IPS-18c (cell line): ENCODE measurements around the gene CRCP.
"Not testable (repeated sequence)": the region's sequence is repeated elsewhere in the genome, so short reads cannot be mapped to it uniquely, and the experiment has no call there.

Experiments
- H3K4me3 ChIP-seq: 2 replicates; pipeline ENCODE4 v1.7.0; 2013; ENCODE audit warnings: low read depth, mild to moderate bottlenecking, low read length, moderate library complexity; ENCODE audit not compliant: insufficient read depth
- H3K9me3 ChIP-seq: one replicate; pipeline ENCODE4 v1.6.1; 2013; ENCODE audit warnings: mild to moderate bottlenecking, low read length, moderate library complexity; ENCODE audit not compliant: control insufficient read depth, insufficient read depth

CRCP gene

GRCh38 chr7:66172536-66173401, 58.1 kb downstream of the CRCP start:
- H3K9me3 ChIP-seq, H3K4me3 ChIP-seq: not testable (repeated sequence)

- H3K4me3 ChIP-seq, result no peak overlapping the region
- peaks cover 2% of the 10 kb centered on the region for H3K9me3 ChIP-seq
These were observed 59.2 kb downstream of the CRCP start for GRCh38 chr7:66173856-66174255.

GRCh38 chr7:66175006-66175405, 60.4 kb downstream of the CRCP start:
- H3K4me3 ChIP-seq, H3K9me3 ChIP-seq: not testable (repeated sequence)

- Histone ChIP-seq H3K9me3 (peaks cover 2% of the 10 kb centered on the region), H3K4me3 (no peak overlapping the region)
These were observed 62.3 kb downstream of the CRCP start for GRCh38 chr7:66176914-66177313.

GRCh38 chr7:66178258-66178657, 63.6 kb downstream of the CRCP start:
- Histone ChIP-seq H3K4me3 (no peak overlapping the region), H3K9me3 (peaks cover 2% of the 10 kb centered on the region)

- Histone ChIP-seq H3K4me3 (no peak overlapping the region), H3K9me3 (peaks cover 2% of the 10 kb centered on the region)
These were observed 66.7 kb downstream of the CRCP start for GRCh38 chr7:66181329-66181728.

- Histone ChIP-seq H3K4me3 (no peak overlapping the region), H3K9me3 (peaks cover 2% of the 10 kb centered on the region)
These were observed 67.2 kb downstream of the CRCP start for GRCh38 chr7:66181845-66182244.

- peaks cover 2% of the 10 kb centered on the region for H3K9me3 ChIP-seq
- no peak overlapping the region for H3K4me3 ChIP-seq
These were observed 68.3 kb downstream of the CRCP start for GRCh38 chr7:66182920-66183319.

GRCh38 chr7:66183700-66184099, 69.1 kb downstream of the CRCP start:
- no peak overlapping the region for H3K4me3 ChIP-seq
- H3K9me3 ChIP-seq, result no peaks in the 10 kb centered on the region

- Histone ChIP-seq H3K4me3 (no peak overlapping the region), H3K9me3 (no peaks in the 10 kb centered on the region)
These were observed 71.1 kb downstream of the CRCP start for GRCh38 chr7:66185680-66186187.

GRCh38 chr7:66186991-66187390, 72.3 kb downstream of the CRCP start:
- no peak overlapping the region for H3K4me3 ChIP-seq

GRCh38 chr7:66187905-66188304, 73.3 kb downstream of the CRCP start:
- Histone ChIP-seq H3K9me3 (no peaks in the 10 kb centered on the region), H3K4me3 (no peak overlapping the region)

More at GRCh38 chr7:66186991-66187390, 72.3 kb downstream of the CRCP start:
- no peaks in the 10 kb centered on the region for H3K9me3 ChIP-seq

- H3K4me3 ChIP-seq, result no peak overlapping the region
- H3K9me3 ChIP-seq, result no peaks in the 10 kb centered on the region
These were observed 74.0 kb downstream of the CRCP start for GRCh38 chr7:66188645-66189044.

GRCh38 chr7:66189695-66190503, 75.3 kb downstream of the CRCP start:
- Histone ChIP-seq H3K4me3 (no peak overlapping the region), H3K9me3 (no peaks in the 10 kb centered on the region)

- H3K4me3 ChIP-seq, result no peak overlapping the region
- H3K9me3 ChIP-seq, result no peaks in the 10 kb centered on the region
These were observed 75.8 kb downstream of the CRCP start for GRCh38 chr7:66190504-66190857.

- Histone ChIP-seq H3K4me3 (no peak overlapping the region), H3K9me3 (no peaks in the 10 kb centered on the region)
These were observed 78.6 kb downstream of the CRCP start for GRCh38 chr7:66193146-66193725.

- no peak overlapping the region for H3K4me3 ChIP-seq
- H3K9me3 ChIP-seq, result no peaks in the 10 kb centered on the region
These were observed 83.8 kb downstream of the CRCP start for GRCh38 chr7:66198469-66198868.

- Histone ChIP-seq H3K4me3 (no peak overlapping the region), H3K9me3 (no peaks in the 10 kb centered on the region)
These were observed 84.3 kb downstream of the CRCP start for GRCh38 chr7:66198956-66199355.
